Heart left ventricle (tissue), 13 donors: ENCODE results near the gene ASCC2.

ENCODE experiments used
- CTCF ChIP-seq, 12 donors: fragments of 200-600 bp; sonication (generic) in 4 of 12; IDR thresholded peaks; one replicate each; pipeline versions ENCODE4 v1.5.0 to v1.8.0; 2018 to 2022; ENCODE audit warnings: antibody characterized with exemption in 12 of 12, mild to moderate bottlenecking in 5 of 12
- POLR2A ChIP-seq, 2 donors: fragments of 450-650 bp; IDR thresholded peaks; one replicate each; pipeline ENCODE4 v1.6.1; 2017; ENCODE audit warnings: antibody characterized with exemption in 2 of 2, mild to moderate bottlenecking in 2 of 2, moderate library complexity in 2 of 2
- donor health status: ischemic (EF 13 %, LVEDD 7.1; RV severe dilation, severe dysfunction).
- donor health status: DM: no; HTN: yes; CAD: no.
- donor health status: DM: no; HTN: no; CAD: no.
- donor health status: ischemic (EF 25% LVEDD 6.9; RV normal size, moderate dysfunction).
- donor health status: ischemic (EF 25% LVEDD 5.7; RV mildly dilated, moderate dysfunction).
- donor health status: ischemic (EF 35%, LVEDD 5.7; RV mildly dilated, moderate dysfunction).
- donor health status: nonischemic (EF 11% LVEDD 7.7; RV severe dilation, severe dysfunction).
- donor health status: DM: yes; HTN: yes; CAD: no.
- donor health status: PGD.
- donor health status: ischemic (EF 29% LVEDD 5.4; RV normal size, mild dysfunction).
- donor health status: nonischemic (EF 23%, LVEDD 6.1; RV moderate dilation, normal function).

GRCh38 chr22:29780748-29781676 is 57.1 kb downstream of the ASCC2 start:
- TF ChIP-seq CTCF (IDR thresholded peaks at IDR 0.05) (no peak), POLR2A (IDR thresholded peaks at IDR 0.05) (no peak)
